Measurements from ENCODE around the gene NPAS1.
A peak's percentile ranks its signal among the peaks of the same experiment; 100 is the strongest.

- TF ChIP-seq CBX8 (IDR thresholded peaks at IDR 0.05; ENCODE audit: borderline replicate concordance, low read depth, low read length), result no peak
- TF ChIP-seq CTCF (IDR thresholded peaks at IDR 0.05; ENCODE audit: control extremely low read depth in 1 of 3, insufficient read depth in 1 of 3, low read depth in 1 of 3, low read length in 3 of 3), result no peak
- TF ChIP-seq TBP (IDR thresholded peaks at IDR 0.05; ENCODE audit: low read depth, low read length), result peak; percentile 53; the same call in 1 of the 2 replicates
- no peak for TF ChIP-seq FOSL1 (IDR thresholded peaks at IDR 0.05; ENCODE audit: insufficient read depth, low read depth, low read length)
- no peak for TF ChIP-seq POU5F1 (IDR thresholded peaks at IDR 0.05; ENCODE audit: low read depth, low read length)
- TF ChIP-seq HDAC6 (IDR thresholded peaks at IDR 0.05; ENCODE audit: low read depth, low read length), result no peak
Measured at GRCh38 chr19:47047763-47048405, 28.2 kb downstream of the NPAS1 start.
